ENCODE data around the gene RELL1. TPM values are rescaled to one million over a fixed set of nuclear protein-coding genes. Genes with fewer than 3 reads are reported as not detected.

The RELL1 gene
- polyA plus RNA-seq, 1 of the 3 experiments (the other 2 are of a cell fraction), result 4.5 TPM

- no peak for DNase-seq
- TF ChIP-seq RFX5 (IDR thresholded peaks at IDR 0.05; ENCODE audit: low read length) (no peak), POLR2AphosphoS5 (IDR thresholded peaks at IDR 0.05; ENCODE audit: low read depth, low read length) (no peak), GABPA (IDR thresholded peaks at IDR 0.05; ENCODE audit: low read depth) (no peak), IRF3 (IDR thresholded peaks at IDR 0.05; ENCODE audit: low read depth, low read length) (no peak), TEAD4 (IDR thresholded peaks at IDR 0.05; ENCODE audit: borderline replicate concordance, insufficient read depth) (no peak), RXRA (IDR thresholded peaks at IDR 0.05; ENCODE audit: borderline replicate concordance, low read depth) (no peak), EZH2phosphoT487 (IDR thresholded peaks at IDR 0.05; ENCODE audit: borderline replicate concordance, low read depth) (no peak), NRF1 (IDR thresholded peaks at IDR 0.05; ENCODE audit: low read depth, low read length) (no peak), SMC3 (IDR thresholded peaks at IDR 0.05; ENCODE audit: low read depth, low read length) (no peak), PBX3 (IDR thresholded peaks at IDR 0.05) (no peak), MXI1 (IDR thresholded peaks at IDR 0.05; ENCODE audit: low read depth, low read length) (no peak), CTCF (IDR thresholded peaks at IDR 0.05) (no peak), JUND (IDR thresholded peaks at IDR 0.05) (no peak)
- H3K27me3 ChIP-seq (ENCODE audit: insufficient read depth), result no peaks in the 10 kb centered on the region
- POLR2A ChIA-PET, result no interaction called here
- 93% methylated on average over 10 of the region's 11 CpGs for WGBS (ENCODE audit: low lambda C conversion rate)
- H3K79me2 ChIP-seq (ENCODE audit: insufficient read depth), result no peaks in the 10 kb centered on the region
- H3K4me1 ChIP-seq (ENCODE audit: control insufficient read depth in 1 of 2, insufficient read depth in 2 of 2, low read depth in 1 of 2, low read length in 1 of 2), result no peaks in the 10 kb centered on the region; a peak in 1 of 4 replicates
- no peak overlapping the region for H2AFZ ChIP-seq (ENCODE audit: low read depth)
- H3K9ac ChIP-seq, result no peak overlapping the region
- no peaks in the 10 kb centered on the region for H4K20me1 ChIP-seq (ENCODE audit: insufficient read depth)
- CTCF ChIA-PET, result interaction anchor here (0.6 kb wide), 1 partner anchor 10 kb away, joined by 3 read pairs; no protein-coding TSS in a partner anchor
- H3K4me3 ChIP-seq (ENCODE audit: low read depth in 2 of 2, low read length in 1 of 2), result no peak overlapping the region
- H3K27ac ChIP-seq (ENCODE audit: low read depth in 2 of 2, low read length in 1 of 2), result no peak overlapping the region
- no peaks in the 10 kb centered on the region for H3K9me2 ChIP-seq
- no peak overlapping the region for H3K4me2 ChIP-seq
- peaks cover 0 to 10% of the 10 kb centered on the region in 2 experiments for H3K36me3 ChIP-seq (replicated peaks in 1 of 2; ENCODE audit: control insufficient read depth in 1 of 2, insufficient read depth in 2 of 2, low read length in 1 of 2)
- H3K9me3 ChIP-seq, result no peaks in the 10 kb centered on the region
- peaks cover 9% of the 10 kb centered on the region for H3F3A ChIP-seq (replicated peaks; ENCODE audit: insufficient read depth)
Observed at GRCh38 chr4:37641886-37642849, 44.0 kb downstream of the RELL1 start.
